Loucy (cell line): Measurements from ENCODE around the gene CTTNBP2.

ENCODE experiments used
- CTCF ChIP-seq: fragments of 200-600 bp; sonication (generic); conservative IDR thresholded peaks from 2 replicates; pipeline ENCODE4 v1.5.1; 2014; ENCODE audit warnings: mild to moderate bottlenecking, antibody characterized with exemption, low read length
- EZH2phosphoT487 ChIP-seq: fragments of 200-600 bp; IDR thresholded peaks from 2 replicates; pipeline ENCODE4 v1.6.1; 2018; ENCODE audit warnings: antibody characterized with exemption, mild to moderate bottlenecking, moderate library complexity, borderline replicate concordance

- no peak for TF ChIP-seq CTCF
- no peak for TF ChIP-seq EZH2phosphoT487
Observed at GRCh38 chr7:117730390-117730789, 142.9 kb downstream of the CTTNBP2 start.
